Measurements from ENCODE around the gene RBMS2. TPM values are rescaled to one million over a fixed set of nuclear protein-coding genes. Genes with fewer than 3 reads are reported as not detected.
A peak's percentile ranks its signal among the peaks of the same experiment; 100 is the strongest.

Gene RBMS2
- total and polyA plus RNA-seq, 7 experiments from 2014 or later = 0.81 to 12.8 (median 5.1) TPM

DNA sequence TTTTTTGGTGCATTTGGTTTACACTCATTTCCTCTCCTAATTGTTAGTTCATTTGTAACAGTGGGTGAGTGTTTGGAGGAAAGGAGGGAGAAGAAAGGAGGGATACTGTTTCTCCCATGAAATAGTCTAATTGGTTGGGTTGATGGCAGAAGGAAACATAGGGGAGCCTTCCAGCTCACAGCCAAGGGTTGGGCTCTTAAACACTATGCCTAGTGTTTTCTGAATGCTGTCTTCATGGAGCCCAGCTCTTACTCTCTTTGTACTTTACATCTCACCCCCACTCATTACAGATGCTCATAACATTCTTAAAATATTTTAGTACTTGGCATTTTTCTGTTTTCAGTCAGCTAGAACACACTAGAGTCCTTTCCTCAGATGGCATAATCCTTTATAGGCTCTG is 70.3 kb downstream of the RBMS2 start:
- POLR2A ChIA-PET = no interaction called here
- Mint-ChIP-seq H3K27me3 (no peaks in the 10 kb centered on the region), H3K9me3 (no peaks in the 10 kb centered on the region), H3K4me1 (peaks cover 0 to 4% (median 0%) of the 10 kb centered on the region in 7 donors), H3K27ac (peak overlapping the region in 2 of 9 donors; percentile 26 to 65), H3K36me3 (peaks cover 0 to 12% (median 6%) of the 10 kb centered on the region in 5 donors), H3K4me3 (no peak overlapping the region)
- CTCF ChIA-PET = interaction anchor here (1.4 kb wide), 1 partner anchor 78 kb away, joined by 8 read pairs; no protein-coding TSS in a partner anchor
- no peak for DNase-seq
- Histone ChIP-seq H3K4me1 (ENCODE audit: control insufficient read depth in 2 of 2, insufficient read depth in 2 of 2, low read length in 2 of 2) (no peaks in the 10 kb centered on the region), H3K4me3 (ENCODE audit: low read length) (no peak overlapping the region), H3K27me3 (ENCODE audit: control insufficient read depth in 2 of 2, insufficient read depth in 2 of 2, low read length in 2 of 2) (no peaks in the 10 kb centered on the region), H3K27ac (ENCODE audit: low read depth, low read length) (no peak overlapping the region), H3K9me3 (ENCODE audit: control insufficient read depth in 2 of 3, low read length in 3 of 3) (no peaks in the 10 kb centered on the region), H3K36me3 (ENCODE audit: control insufficient read depth in 2 of 3, insufficient read depth in 3 of 3, low read length in 3 of 3) (peaks cover 0 to 14% (median 5%) of the 10 kb centered on the region in 3 experiments)
- intact Hi-C loops (cut with micrococcal nuclease) = loop anchor here in 1 of 2 donors (5.0 kb wide), 1 partner anchor 95 kb away; no protein-coding TSS in a partner anchor
- ATAC-seq = no peak

DNA sequence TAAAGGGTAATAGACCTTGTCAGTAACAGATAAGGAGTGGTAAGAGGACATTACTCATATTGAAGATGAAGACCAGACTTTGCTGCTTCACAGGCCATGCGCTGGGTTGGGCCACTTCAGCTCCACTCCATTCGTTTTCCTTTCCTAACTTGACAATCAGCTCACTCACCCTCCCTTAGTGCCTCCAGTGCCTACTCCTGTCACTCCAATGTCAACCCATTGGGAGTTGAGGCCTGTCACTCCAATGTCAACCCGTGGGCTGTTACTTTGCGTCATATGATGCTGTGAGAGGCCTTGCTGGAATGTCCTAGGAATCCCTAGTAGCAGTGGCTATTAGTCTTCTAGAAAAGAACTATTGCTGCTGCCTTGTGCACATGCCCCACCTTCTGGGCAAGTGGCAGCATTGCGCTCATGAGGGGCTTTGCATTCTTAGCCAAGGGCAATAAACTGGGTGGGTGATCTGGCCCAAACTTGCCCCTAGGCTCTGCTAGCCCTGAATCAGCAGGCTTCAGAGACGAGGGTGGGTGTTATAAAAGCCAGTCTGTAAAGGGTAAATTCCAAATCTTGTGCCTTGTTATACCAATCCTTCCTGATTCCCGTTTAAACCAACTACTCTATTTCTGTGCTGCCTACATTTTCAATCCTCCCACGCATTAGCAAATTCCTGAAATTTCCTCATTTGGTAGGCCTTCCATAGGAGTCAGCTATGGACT is 72.4 kb downstream of the RBMS2 start:
- Mint-ChIP-seq H3K9me3 (no peaks in the 10 kb centered on the region), H3K27ac (peak overlapping the region in 3 of 9 donors; percentile 59 to 82 (median 81)), H3K36me3 (peaks cover 0 to 13% (median 4%) of the 10 kb centered on the region in 5 donors), H3K4me3 (peak overlapping the region in 1 of 10 donors; percentile 71), H3K4me1 (peaks cover 0 to 9% (median 0%) of the 10 kb centered on the region in 7 donors), H3K27me3 (no peaks in the 10 kb centered on the region)
- H3K4me3 ChIP-seq (ENCODE audit: low read length) = no peak overlapping the region
- ChIA-PET POLR2A (interaction anchor here (0.6 to 1.2 kb wide), 2 partner anchors 19 to 80 kb away, joined by 3 read pairs; no protein-coding TSS in a partner anchor), CTCF (interaction anchor here (0.6 to 5.9 kb wide), 9 partner anchors 18 to 261 kb away, joined by 3 to 46 read pairs (median 4); no protein-coding TSS in a partner anchor)
- peak; percentile 35 to 63 (median 52) for DNase-seq
- H3K4me1 ChIP-seq (ENCODE audit: control insufficient read depth in 2 of 2, insufficient read depth in 2 of 2, low read length in 2 of 2) = no peaks in the 10 kb centered on the region
- H3K27ac ChIP-seq (ENCODE audit: low read depth, low read length) = no peak overlapping the region
- peaks cover 3 to 27% (median 4%) of the 10 kb centered on the region in 3 experiments for H3K36me3 ChIP-seq (ENCODE audit: control insufficient read depth in 2 of 3, insufficient read depth in 3 of 3, low read length in 3 of 3)
- peak; percentile 80 for ATAC-seq
- intact Hi-C loops (cut with micrococcal nuclease) = loop anchor here (1.0 to 5.0 kb wide), 4 partner anchors 21 to 98 kb away; no protein-coding TSS in a partner anchor
- no peaks in the 10 kb centered on the region for H3K9me3 ChIP-seq (ENCODE audit: control insufficient read depth in 2 of 3, low read length in 3 of 3)
- no peaks in the 10 kb centered on the region for H3K27me3 ChIP-seq (ENCODE audit: control insufficient read depth in 2 of 2, insufficient read depth in 2 of 2, low read length in 2 of 2)

DNA sequence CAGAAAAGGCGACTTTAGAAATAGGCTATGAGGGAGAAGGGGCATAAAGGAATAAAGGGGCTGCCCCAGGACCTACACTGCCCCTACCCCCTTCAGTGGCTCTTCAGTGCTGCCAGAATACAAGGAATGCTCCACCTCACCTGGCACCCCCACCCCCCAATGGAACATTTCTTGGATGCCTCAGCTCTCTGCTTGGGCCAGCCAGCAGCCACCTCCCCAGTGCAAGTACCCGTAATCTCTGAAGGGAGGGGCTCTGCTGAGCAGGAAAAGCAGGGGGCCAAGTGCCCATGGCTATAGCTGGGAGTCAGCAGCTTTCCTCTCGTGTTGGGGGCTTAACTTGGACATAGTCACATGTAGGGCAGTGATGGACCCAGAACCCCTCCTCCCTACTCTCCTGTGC is 75.2 kb downstream of the RBMS2 start:
- H3K27ac Mint-ChIP-seq = peak overlapping the region in 4 of 9 donors; percentile 34 to 63 (median 54)
- Histone ChIP-seq H3K27ac (ENCODE audit: low read depth, low read length) (no peak overlapping the region), H3K4me1 (ENCODE audit: control insufficient read depth in 2 of 2, insufficient read depth in 2 of 2, low read length in 2 of 2) (no peaks in the 10 kb centered on the region), H3K36me3 (ENCODE audit: control insufficient read depth in 2 of 3, insufficient read depth in 3 of 3, low read length in 3 of 3) (peaks cover 24 to 54% (median 27%) of the 10 kb centered on the region in 3 experiments), H3K27me3 (ENCODE audit: control insufficient read depth in 2 of 2, insufficient read depth in 2 of 2, low read length in 2 of 2) (no peaks in the 10 kb centered on the region), H3K9me3 (ENCODE audit: control insufficient read depth in 2 of 3, low read length in 3 of 3) (no peaks in the 10 kb centered on the region), H3K4me3 (ENCODE audit: low read length) (no peak overlapping the region)
- peaks cover 4 to 40% (median 13%) of the 10 kb centered on the region in 5 donors for H3K36me3 Mint-ChIP-seq
- H3K4me1 Mint-ChIP-seq = peaks cover 0 to 9% (median 0%) of the 10 kb centered on the region in 7 donors
- CTCF ChIA-PET = interaction anchor here (1.8 to 5.9 kb wide), 2 partner anchors 40 to 85 kb away, joined by 4 to 46 read pairs; no protein-coding TSS in a partner anchor
- peaks cover 0 to 2% (median 0%) of the 10 kb centered on the region in 11 donors for H3K9me3 Mint-ChIP-seq
- intact Hi-C loops (cut with micrococcal nuclease) = no loop called here
- no peak overlapping the region for H3K4me3 Mint-ChIP-seq
- DNase-seq = no peak
- no peaks in the 10 kb centered on the region for H3K27me3 Mint-ChIP-seq
- ATAC-seq = no peak
- POLR2A ChIA-PET = no interaction called here

DNA sequence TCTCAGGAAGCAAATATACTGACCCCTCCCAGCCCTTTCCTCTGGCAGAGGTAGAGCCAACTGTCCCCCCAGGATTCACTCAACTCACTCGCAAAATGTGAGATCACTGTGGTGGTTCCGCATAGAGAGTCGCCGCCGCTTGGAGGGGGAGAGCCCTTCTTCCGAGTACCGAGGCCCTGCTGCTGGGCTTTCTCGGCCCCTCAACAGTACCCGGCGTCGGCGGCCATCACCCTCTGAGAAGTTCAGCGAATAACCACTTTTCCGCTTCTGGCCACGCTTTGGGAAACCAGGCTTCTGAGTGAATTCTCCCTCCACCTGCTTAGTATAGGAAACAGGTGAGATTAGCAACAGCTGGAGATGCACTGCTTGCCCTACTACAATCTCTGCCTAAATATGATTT is 77.4 kb downstream of the RBMS2 start:
- no peaks in the 10 kb centered on the region for H3K27me3 ChIP-seq (ENCODE audit: control insufficient read depth in 2 of 2, insufficient read depth in 2 of 2, low read length in 2 of 2)
- peaks cover 0 to 2% (median 0%) of the 10 kb centered on the region in 11 donors for H3K9me3 Mint-ChIP-seq
- H3K27me3 Mint-ChIP-seq = no peaks in the 10 kb centered on the region
- H3K4me3 Mint-ChIP-seq = no peak overlapping the region
- no peak overlapping the region for H3K4me3 ChIP-seq (ENCODE audit: low read length)
- ATAC-seq (no peak), DNase-seq (no peak)
- ChIA-PET CTCF (no interaction called here), POLR2A (no interaction called here)
- H3K36me3 Mint-ChIP-seq = peaks cover 4 to 58% (median 25%) of the 10 kb centered on the region in 5 donors
- H3K36me3 ChIP-seq (ENCODE audit: control insufficient read depth in 2 of 3, insufficient read depth in 3 of 3, low read length in 3 of 3) = peaks cover 36 to 76% (median 46%) of the 10 kb centered on the region in 3 experiments
- no peak overlapping the region for H3K27ac ChIP-seq (ENCODE audit: low read depth, low read length)
- peak overlapping the region in 2 of 9 donors; percentile 13 to 40 for H3K27ac Mint-ChIP-seq
- intact Hi-C loops (cut with micrococcal nuclease) = no loop called here
- no peaks in the 10 kb centered on the region for H3K9me3 ChIP-seq (ENCODE audit: control insufficient read depth in 2 of 3, low read length in 3 of 3)
- H3K4me1 ChIP-seq (ENCODE audit: control insufficient read depth in 2 of 2, insufficient read depth in 2 of 2, low read length in 2 of 2) = no peaks in the 10 kb centered on the region
- H3K4me1 Mint-ChIP-seq = peaks cover 0 to 9% (median 0%) of the 10 kb centered on the region in 7 donors

DNA sequence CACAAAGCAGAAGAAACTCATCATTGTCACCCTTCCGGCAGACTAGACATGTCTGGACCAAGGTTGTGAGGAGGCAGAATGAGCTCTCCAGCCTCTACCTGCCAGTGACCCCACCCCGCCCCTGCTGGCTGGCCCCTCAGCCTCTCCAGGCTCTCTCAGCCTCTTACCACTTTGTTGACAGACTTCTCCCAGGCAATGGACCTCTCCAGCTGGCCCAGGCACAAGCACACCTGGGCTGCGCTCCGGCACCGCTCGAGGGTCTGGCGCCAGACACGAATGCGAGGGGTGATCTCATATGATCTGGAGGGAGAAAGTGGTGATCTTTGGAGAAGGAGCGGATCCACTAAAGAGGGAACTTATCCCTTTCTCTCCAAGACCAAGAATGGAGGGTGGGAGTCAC is 78.2 kb downstream of the RBMS2 start:
- H3K9me3 ChIP-seq (ENCODE audit: control insufficient read depth in 2 of 3, low read length in 3 of 3) = no peaks in the 10 kb centered on the region
- Mint-ChIP-seq H3K4me3 (no peak overlapping the region), H3K4me1 (peaks cover 0 to 5% (median 0%) of the 10 kb centered on the region in 7 donors), H3K27me3 (no peaks in the 10 kb centered on the region), H3K9me3 (peaks cover 0 to 2% (median 0%) of the 10 kb centered on the region in 11 donors), H3K27ac (peak overlapping the region in 4 of 9 donors; percentile 9 to 58 (median 30)), H3K36me3 (peaks cover 8 to 65% (median 28%) of the 10 kb centered on the region in 5 donors)
- H3K36me3 ChIP-seq (ENCODE audit: control insufficient read depth in 2 of 3, insufficient read depth in 3 of 3, low read length in 3 of 3) = peaks cover 43 to 84% (median 54%) of the 10 kb centered on the region in 3 experiments
- H3K27ac ChIP-seq (ENCODE audit: low read depth, low read length) = no peak overlapping the region
- H3K4me1 ChIP-seq (ENCODE audit: control insufficient read depth in 2 of 2, insufficient read depth in 2 of 2, low read length in 2 of 2) = no peaks in the 10 kb centered on the region
- ATAC-seq (no peak), DNase-seq (no peak)
- ChIA-PET CTCF (no interaction called here), POLR2A (no interaction called here)
- H3K4me3 ChIP-seq (ENCODE audit: low read length) = no peak overlapping the region
- H3K27me3 ChIP-seq (ENCODE audit: control insufficient read depth in 2 of 2, insufficient read depth in 2 of 2, low read length in 2 of 2) = no peaks in the 10 kb centered on the region
- intact Hi-C loops (cut with micrococcal nuclease) = no loop called here

DNA sequence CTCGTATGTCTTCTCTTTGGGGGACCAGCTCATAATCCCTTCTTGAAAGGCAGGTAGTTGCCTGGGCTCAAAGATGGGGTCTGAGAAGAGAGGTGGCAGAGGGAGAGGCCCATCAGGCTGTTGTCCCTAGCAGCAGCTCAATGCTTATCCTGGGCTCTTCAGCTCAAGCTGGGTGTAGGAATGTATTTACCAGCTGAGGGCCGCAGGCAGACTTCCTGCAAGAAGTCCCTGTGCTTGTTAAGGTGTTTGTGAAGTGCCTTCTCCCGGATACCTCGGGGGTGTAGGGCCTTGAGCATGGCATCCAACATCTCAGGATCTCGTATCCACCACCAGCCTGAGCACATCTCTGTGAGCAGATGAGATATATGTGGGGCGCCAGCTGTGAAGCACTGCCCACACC is 79.1 kb downstream of the RBMS2 start:
- Histone ChIP-seq H3K27me3 (ENCODE audit: control insufficient read depth in 2 of 2, insufficient read depth in 2 of 2, low read length in 2 of 2) (no peaks in the 10 kb centered on the region), H3K27ac (ENCODE audit: low read depth, low read length) (no peak overlapping the region), H3K4me1 (ENCODE audit: control insufficient read depth in 2 of 2, insufficient read depth in 2 of 2, low read length in 2 of 2) (no peaks in the 10 kb centered on the region), H3K36me3 (ENCODE audit: control insufficient read depth in 2 of 3, insufficient read depth in 3 of 3, low read length in 3 of 3) (peaks cover 44 to 90% (median 62%) of the 10 kb centered on the region in 3 experiments), H3K4me3 (ENCODE audit: low read length) (no peak overlapping the region), H3K9me3 (ENCODE audit: control insufficient read depth in 2 of 3, low read length in 3 of 3) (no peaks in the 10 kb centered on the region)
- Mint-ChIP-seq H3K27me3 (no peaks in the 10 kb centered on the region), H3K4me3 (no peak overlapping the region), H3K27ac (peak overlapping the region in 2 of 9 donors; percentile 40 to 75), H3K9me3 (peaks cover 0 to 2% (median 0%) of the 10 kb centered on the region in 11 donors), H3K4me1 (peaks cover 0 to 5% (median 0%) of the 10 kb centered on the region in 7 donors), H3K36me3 (peaks cover 9 to 72% (median 32%) of the 10 kb centered on the region in 5 donors)
- DNase-seq (no peak), ATAC-seq (no peak)
- intact Hi-C loops (cut with micrococcal nuclease) = loop anchor here (1.0 kb wide), 1 partner anchor 36 kb away; no protein-coding TSS in a partner anchor
- CTCF ChIA-PET = interaction anchor here (1.0 to 3.6 kb wide), 4 partner anchors 11 to 86 kb away, joined by 3 to 16 read pairs (median 5); no protein-coding TSS in a partner anchor
- POLR2A ChIA-PET = interaction anchor here (0.6 to 1.6 kb wide), 5 partner anchors 9 to 514 kb away, joined by 3 to 7 read pairs (median 4); no protein-coding TSS in a partner anchor
